ENCODE measurements around the gene FAM228A. TPM values are rescaled to one million over a fixed set of nuclear protein-coding genes. Genes with fewer than 3 reads are reported as not detected.
"Not testable (repeated sequence)": the region's sequence is repeated elsewhere in the genome, so short reads cannot be mapped to it uniquely, and the experiment has no call there.

The FAM228A gene
- not detected in 2 replicates for total RNA-seq (2014; rRNA removed)
- 0.05 TPM for polyA plus RNA-seq (2012)

DNA sequence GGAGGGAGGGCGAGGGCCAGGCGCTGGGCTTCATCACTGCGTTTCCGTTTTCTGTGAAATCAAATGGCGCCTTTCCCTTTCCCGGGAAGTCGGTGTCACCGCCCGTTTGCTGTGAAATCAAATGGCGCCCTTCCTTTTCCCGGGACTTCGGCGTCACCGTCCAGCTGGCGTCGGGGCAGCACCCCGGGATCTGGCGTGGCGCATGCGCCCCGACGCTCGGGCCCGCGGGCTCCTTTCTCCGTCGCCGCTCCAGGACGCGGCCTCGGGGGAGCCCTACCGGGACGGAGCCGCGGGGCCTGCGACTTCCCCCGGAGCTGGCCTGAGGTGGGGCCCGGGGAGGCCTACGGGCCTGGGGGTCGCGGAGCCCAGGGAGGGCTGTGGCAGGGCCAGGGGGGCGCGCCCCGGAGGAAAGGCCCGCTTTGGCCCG lies at the start of gene FAM228A:
FAM228A (plus strand) TSS at position 203 of the 427 bp plus-strand sequence. CDS start 428 bp downstream, outside the sequence.
- no peak for DNase-seq (ENCODE audit: low read depth)

GRCh38 chr2:24125956-24126355 lies 48.9 kb upstream of the FAM228A start:
- DNase-seq (ENCODE audit: low read depth) = no peak

DNA sequence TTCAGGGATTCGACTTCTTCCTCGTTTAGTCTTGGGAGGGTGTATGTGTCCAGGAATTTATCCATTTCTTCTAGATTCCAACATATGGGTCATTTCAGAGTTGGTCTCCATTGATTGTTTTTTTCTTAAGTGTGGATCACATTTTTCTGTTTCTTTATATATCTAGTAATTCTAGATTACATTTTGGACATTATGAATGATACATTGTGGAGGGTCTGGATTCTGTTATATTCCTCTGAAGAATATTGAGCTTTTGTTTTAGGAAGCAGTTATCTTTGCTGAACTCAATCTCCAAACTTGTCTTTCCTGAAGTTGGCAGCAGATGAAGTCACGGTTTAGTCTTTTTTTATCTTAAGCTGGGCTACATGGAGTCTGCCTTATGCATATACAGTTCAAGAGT lies 42.3 kb upstream of the FAM228A start:
- no peak for DNase-seq (ENCODE audit: low read depth)

DNA sequence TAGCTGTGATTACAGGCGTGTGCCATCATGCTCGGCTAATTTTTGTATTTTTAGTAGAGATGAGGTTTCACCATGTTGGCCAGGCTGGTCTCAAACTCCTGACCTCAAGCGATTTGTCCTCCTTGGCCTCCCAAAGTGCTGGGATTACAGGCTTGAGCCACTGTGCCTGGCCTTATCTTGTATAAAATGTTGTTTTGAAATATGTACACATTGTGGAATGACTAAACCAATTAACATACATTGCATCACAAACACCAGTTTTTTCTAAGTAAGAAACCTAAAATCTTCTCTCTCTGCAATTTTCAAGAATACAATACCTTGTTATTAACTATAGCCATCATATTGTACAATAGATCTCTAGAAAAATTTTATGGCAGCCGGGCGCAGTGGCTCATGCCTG lies 34.5 kb upstream of the FAM228A start:
- DNase-seq (ENCODE audit: low read depth) = not testable (repeated sequence)

- no peak for DNase-seq (ENCODE audit: low read depth)
Observed at GRCh38 chr2:24147364-24147763, 27.5 kb upstream of the FAM228A start.

DNA sequence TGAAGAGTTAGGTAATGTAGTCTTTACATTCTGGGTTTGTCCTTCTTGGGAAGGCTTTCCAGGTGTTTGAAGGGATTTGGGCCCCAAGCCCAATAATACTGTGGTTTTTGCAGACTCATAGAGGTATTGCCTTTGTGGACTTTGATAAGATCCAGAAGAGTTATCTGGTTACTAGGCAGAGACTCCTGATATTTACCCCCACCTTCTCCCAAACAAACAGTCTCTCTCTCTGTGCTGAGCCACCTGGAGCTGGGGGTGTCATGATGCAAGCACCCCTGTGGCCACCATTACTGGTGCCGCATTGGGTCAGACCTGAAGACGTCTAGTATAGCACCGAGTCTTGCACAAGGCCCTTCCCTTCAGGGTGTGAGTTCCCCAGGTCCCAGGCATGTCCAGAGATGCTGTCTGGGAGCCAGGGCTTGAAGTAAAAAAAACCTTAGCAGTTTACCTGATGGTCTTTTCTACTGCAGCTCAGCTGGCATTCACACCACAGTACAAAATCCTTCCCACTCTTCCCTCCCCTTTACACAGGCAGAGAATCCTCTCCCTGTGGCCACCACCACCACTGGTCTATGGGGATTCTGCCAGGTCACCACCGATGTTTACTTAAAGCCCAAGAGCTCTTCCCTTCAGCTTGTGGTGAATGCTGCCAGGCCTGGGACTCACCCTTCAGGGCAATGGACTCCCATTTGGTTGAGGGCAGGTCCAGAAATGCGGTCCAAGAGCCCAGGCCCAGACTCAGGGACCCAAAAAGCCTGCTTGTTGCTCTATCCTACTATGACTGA lies 22.2 kb upstream of the FAM228A start:
- no peak for DNase-seq (ENCODE audit: low read depth)

- DNase-seq (ENCODE audit: low read depth) = no peak
Observed at GRCh38 chr2:24153478-24153877, 21.4 kb upstream of the FAM228A start.

- no peak for DNase-seq (ENCODE audit: low read depth)
Observed at GRCh38 chr2:24158131-24158530, 16.7 kb upstream of the FAM228A start.

- no peak for DNase-seq (ENCODE audit: low read depth)
Observed at GRCh38 chr2:24159708-24160107, 15.1 kb upstream of the FAM228A start.

- no peak for DNase-seq (ENCODE audit: low read depth)
Observed at GRCh38 chr2:24160761-24161160, 14.1 kb upstream of the FAM228A start.

DNA sequence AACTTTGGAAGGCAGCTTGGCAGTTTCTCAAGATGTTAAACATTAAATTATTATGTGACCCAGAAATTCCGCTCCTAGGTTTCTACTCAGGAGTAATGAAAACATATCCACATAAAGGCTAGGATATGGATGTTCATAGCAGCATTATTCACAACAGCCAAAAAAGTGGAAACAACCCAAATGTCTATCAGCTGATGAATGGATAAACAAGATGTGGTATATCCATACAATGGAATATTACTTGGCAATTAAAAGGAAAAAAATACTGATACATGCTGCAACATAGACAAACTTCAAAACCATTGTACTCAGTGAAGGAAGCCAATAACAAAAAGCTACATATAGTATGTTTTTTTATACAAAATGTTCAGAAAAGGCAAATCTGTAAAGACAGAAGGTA lies 12.4 kb upstream of the FAM228A start:
- no peak for DNase-seq (ENCODE audit: low read depth)

- DNase-seq (ENCODE audit: low read depth) = no peak
Observed at GRCh38 chr2:24163186-24163585, 11.7 kb upstream of the FAM228A start.

DNA sequence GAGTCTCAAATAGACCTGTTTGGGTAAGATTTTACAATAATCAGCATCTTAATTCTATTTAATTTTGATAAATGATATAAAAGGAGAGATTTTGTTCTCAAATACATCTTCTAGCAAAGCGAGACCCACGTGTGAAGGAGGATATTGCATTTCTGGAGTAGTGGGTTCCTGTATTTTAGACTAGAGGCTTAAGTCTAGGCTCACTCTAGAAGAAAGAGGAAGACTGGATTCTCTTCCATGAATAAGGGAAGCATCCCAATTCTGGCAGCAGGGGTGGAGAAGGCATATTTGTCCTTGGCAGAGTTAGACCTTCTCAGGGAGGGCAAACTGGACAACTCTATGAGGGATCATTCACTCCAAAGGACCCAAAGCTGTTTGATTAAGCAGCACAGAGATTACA lies 11.3 kb upstream of the FAM228A start:
- DNase-seq (ENCODE audit: low read depth) = no peak

GRCh38 chr2:24164416-24164973 lies 10.4 kb upstream of the FAM228A start:
- DNase-seq (ENCODE audit: low read depth) = no peak

GRCh38 chr2:24169023-24169422 lies 5.8 kb upstream of the FAM228A start:
- no peak for DNase-seq (ENCODE audit: low read depth)

DNA sequence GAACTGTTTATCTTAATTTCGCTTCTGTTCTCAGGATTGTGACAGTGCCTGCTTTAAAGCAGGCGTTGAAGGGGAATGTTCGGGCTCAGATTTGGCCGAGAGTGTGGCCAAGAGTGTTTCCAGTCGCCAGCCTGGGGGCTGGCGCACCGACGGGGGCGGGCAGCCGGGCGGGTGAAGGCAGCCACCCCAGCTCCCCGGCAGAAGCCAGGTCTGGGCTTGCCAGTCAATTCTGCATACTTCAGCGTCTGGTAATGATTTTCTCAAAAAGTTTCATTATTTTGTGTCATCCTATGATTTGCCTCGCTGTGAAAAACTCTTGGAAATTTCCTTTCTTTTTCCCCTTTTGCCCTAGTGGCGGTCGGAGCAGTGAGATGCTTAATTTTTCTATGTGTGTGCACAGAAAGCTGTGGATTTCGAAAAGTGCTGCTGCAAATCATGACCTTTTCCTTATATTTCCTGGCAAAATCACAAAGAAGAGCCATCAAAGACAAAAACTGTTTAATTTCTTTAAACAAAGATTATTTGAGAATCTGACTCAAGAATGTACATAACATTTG lies 856 bp downstream of the FAM228A start:
- no peak for DNase-seq (ENCODE audit: low read depth)

DNA sequence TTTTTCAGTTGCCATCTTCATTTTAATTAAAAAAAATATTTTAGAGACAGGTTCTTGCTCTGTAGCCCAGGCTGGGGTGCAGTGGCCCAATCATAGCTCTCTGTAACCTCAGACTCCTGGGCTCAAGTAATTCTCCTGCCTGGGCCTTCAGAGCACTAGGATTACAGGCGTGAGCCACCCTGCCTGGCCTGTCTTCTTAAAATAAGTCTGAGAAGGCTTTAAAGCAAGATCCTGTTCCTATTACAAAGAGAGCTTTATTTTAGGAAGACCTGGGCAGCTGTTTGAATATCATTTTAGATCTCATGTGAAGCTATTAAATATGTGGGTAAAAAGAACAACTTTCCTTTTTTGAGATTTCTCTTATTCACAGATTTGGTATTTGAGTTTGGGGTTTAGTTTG lies 1.5 kb downstream of the FAM228A start:
- DNase-seq (ENCODE audit: low read depth) = no peak

DNA sequence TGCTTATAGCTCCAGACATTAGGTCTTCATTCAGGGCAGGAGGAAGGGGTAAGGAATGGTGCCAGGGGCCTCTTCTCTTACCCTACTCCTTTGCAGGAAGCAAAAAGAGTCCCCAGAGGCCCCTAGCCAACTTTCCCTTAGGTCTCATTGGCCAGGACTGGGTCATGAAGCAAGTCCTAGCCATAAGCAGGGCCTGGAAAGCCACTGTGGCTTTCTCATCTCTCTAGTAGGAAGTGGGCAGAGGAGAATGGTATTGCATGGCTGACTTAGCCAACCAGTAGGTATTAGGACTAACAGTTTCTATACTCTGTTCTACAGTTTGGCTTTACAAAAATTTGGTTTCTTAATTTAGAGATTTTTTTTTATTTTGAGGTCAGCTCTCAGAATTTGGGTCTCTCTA lies 4.8 kb downstream of the FAM228A start:
- no peak for DNase-seq (ENCODE audit: low read depth)

- no peak for DNase-seq (ENCODE audit: low read depth)
Observed at GRCh38 chr2:24181849-24182248, 7.0 kb downstream of the FAM228A start.

DNA sequence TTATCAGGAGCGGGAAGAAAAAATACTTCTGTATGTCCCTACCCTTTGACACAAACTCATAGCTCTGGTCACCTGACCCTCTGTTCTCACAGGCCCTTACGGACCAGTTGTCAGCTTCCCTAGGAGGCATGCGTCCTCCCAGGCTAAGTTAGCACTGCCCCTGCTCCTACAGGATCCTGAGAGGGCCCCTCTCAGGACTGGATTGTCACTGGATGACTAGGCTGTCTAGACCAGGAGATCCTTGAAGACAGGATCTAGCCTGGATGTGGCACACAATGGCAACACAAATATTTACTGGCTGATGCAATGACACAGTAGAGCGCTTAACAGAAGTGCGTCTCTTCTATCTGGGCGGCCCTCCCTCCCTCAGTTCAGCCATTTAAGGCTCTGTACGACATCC lies 7.7 kb downstream of the FAM228A start:
- DNase-seq (ENCODE audit: low read depth) = no peak

DNA sequence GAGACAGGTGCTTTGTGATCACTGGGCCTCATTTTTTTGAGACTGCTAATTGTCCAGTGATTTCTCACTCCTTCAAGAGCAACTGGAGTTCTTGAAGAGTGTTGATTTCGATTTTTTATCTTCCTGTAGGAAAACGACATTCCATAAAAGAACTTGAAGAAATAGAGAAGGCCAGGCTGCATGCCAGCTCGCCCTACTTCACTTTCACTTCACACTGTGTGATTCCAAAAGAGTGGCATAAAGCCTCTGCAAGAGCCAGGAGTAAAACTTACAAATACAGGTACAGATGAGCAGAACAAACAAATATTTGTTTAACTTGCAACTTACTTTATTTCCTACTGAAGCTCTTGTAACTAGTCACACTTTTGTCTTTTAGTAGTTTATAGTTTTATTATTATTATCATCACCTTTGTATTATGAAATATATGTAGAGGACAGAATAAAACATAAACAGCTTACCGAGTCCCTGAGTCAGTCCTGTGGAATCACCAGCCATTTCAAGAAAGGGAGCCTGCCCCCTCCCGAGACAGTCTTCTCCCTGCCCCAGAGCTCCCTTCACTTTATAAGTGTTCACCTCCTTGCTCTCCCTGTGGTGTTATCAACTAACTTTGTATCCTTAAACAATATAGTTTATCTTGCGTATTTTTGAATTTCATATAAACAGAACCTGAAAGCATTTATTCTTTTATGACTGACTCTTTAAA lies 8.7 kb downstream of the FAM228A start:
- DNase-seq (ENCODE audit: low read depth) = no peak

DNA sequence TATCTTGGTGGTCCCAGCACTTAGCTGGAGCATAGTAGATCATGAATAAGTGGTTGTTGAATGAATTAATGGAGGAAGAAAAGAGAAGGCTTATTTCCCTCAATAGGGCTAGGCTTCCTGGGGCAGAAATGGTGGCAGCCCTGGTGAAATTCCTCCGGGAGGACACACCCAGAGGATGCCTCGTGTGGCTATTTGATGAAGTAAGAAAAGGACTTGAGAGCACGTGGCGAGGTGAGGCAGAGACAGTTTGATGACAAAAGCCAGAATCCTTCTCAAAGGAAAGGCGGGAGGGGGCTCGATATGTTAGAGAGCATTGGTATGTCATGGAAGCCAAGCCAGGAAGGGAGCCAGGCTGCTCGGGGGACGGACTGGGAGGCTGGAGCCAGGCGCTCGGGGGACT lies 14.7 kb downstream of the FAM228A start:
- no peak for DNase-seq (ENCODE audit: low read depth)

Data from LHCN-M2 (cell line).